ENCODE results near the gene WASF2. TPM values are rescaled to one million over a fixed set of nuclear protein-coding genes. Genes with fewer than 3 reads are reported as not detected.

Gene WASF2
- total and polyA plus RNA-seq, 12 donors: 17.4 to 159 (median 60.9) TPM

DNA sequence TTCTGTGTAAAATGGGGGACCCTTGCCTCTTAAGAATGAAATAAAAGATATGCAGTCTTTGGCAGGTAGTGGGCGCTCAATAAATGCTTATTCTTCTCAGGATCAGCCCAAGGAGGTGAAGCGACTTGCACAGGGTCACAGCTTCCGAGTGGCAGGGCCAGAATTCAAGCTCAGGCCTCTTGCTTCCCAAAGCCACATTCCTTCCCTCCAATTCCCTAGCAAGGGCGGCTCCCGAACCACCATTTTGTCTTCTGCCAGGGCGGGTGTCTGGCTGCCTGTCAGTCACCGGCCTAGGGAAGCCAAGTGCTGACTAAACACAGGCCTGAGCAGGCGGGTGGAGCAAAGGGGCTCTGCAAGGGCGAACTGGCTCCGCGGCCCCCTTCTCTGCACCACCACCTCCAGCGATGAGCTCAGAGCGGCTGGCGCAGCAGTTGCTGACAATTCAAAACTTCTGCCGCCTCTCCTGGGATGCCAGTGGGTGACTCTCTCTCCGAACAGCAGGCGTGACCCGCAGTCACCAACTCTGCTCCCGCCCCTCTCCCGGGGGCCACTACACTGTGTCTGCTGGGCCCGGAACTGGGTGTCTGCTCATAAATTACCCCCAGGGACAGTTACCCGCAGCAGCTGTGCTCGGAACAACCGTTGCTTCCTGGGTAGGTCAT is 86.8 kb downstream of the WASF2 start:
- H3K4me3 ChIP-seq: no peak overlapping the region
- 43 to 73% (median 53%) methylated on average over 5 to 24 of the region's 24 CpGs for WGBS, 4 donors
- H3K27me3 ChIP-seq: no peaks in the 10 kb centered on the region
- peaks cover 0 to 17% of the 10 kb centered on the region in 2 donors for H3K36me3 ChIP-seq (replicated peaks in 1 of 2)
- no peak for TF ChIP-seq POLR2A (IDR thresholded peaks at IDR 0.05)
- TF ChIP-seq, protein P1, sequence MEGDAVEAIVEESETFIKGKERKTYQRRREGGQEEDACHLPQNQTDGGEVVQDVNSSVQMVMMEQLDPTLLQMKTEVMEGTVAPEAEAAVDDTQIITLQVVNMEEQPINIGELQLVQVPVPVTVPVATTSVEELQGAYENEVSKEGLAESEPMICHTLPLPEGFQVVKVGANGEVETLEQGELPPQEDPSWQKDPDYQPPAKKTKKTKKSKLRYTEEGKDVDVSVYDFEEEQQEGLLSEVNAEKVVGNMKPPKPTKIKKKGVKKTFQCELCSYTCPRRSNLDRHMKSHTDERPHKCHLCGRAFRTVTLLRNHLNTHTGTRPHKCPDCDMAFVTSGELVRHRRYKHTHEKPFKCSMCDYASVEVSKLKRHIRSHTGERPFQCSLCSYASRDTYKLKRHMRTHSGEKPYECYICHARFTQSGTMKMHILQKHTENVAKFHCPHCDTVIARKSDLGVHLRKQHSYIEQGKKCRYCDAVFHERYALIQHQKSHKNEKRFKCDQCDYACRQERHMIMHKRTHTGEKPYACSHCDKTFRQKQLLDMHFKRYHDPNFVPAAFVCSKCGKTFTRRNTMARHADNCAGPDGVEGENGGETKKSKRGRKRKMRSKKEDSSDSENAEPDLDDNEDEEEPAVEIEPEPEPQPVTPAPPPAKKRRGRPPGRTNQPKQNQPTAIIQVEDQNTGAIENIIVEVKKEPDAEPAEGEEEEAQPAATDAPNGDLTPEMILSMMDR (IDR thresholded peaks at IDR 0.05): peak in 1 of 6 experiments; percentile 17
- intact Hi-C loops (cut with DNase I): loop anchor here in 1 of 2 donors (10.0 kb wide), 1 partner anchor 152 kb away; no protein-coding TSS in a partner anchor
- H3K9me3 ChIP-seq (replicated peaks in 1 of 3): no peaks in the 10 kb centered on the region
- H3K4me1 ChIP-seq (replicated peaks in 1 of 2): peaks cover 27 to 59% of the 10 kb centered on the region in 2 donors
- peak overlapping the region in 4 of 5 donors; percentile 52 to 88 (median 75) for H3K27ac ChIP-seq
- peak in 5 of 7 donors; percentile 48 to 80 (median 66) for DNase-seq

GRCh38 chr1:27402349-27402754 is 87.6 kb downstream of the WASF2 start:
- TF ChIP-seq POLR2A (IDR thresholded peaks at IDR 0.05): peak in 1 of 2 donors; percentile 16
- TF ChIP-seq, protein P1 (IDR thresholded peaks at IDR 0.05): peak; percentile 38 to 85 (median 70)
- no peak overlapping the region for H3K4me3 ChIP-seq
- 20 to 58% (median 33%) methylated on average over 2 to 8 of the region's 8 CpGs for WGBS, 4 donors
- H3K27me3 ChIP-seq: no peaks in the 10 kb centered on the region
- DNase-seq: peak; percentile 79 to 92 (median 91)
- peaks cover 0 to 8% of the 10 kb centered on the region in 2 donors for H3K36me3 ChIP-seq (replicated peaks in 1 of 2)
- H3K27ac ChIP-seq: peak overlapping the region in 4 of 5 donors; percentile 52 to 88 (median 75)
- H3K9me3 ChIP-seq (replicated peaks in 1 of 3): no peaks in the 10 kb centered on the region
- intact Hi-C loops (cut with DNase I): loop anchor here in 1 of 2 donors (10.0 kb wide), 1 partner anchor 152 kb away; no protein-coding TSS in a partner anchor
- peaks cover 27 to 59% of the 10 kb centered on the region in 2 donors for H3K4me1 ChIP-seq (replicated peaks in 1 of 2)

DNA sequence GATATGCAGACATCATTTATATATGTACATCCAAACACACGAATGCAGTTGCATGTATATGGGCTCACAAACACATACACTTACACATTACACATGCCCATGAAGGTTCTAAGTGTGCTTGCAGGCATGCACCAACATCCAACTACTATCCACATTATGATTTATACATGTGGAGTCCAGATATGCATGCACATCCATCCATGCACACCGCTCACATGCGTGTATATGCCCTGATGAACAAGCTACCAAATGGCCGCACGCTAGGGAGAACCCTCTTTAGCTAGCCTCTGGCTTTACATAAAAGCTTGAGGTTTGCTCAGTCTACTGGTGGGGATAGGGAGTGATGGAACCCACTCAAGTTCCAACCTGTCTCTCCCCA is 89.0 kb downstream of the WASF2 start:
- H3K27ac ChIP-seq: no peak overlapping the region
- no peaks in the 10 kb centered on the region for H3K27me3 ChIP-seq
- TF ChIP-seq, protein P1 (IDR thresholded peaks at IDR 0.05): no peak
- no peak for TF ChIP-seq POLR2A (IDR thresholded peaks at IDR 0.05)
- H3K36me3 ChIP-seq (replicated peaks in 1 of 2): no peaks in the 10 kb centered on the region
- peaks cover 17 to 48% of the 10 kb centered on the region in 2 donors for H3K4me1 ChIP-seq (replicated peaks in 1 of 2)
- DNase-seq: no peak
- no peak overlapping the region for H3K4me3 ChIP-seq
- no peaks in the 10 kb centered on the region for H3K9me3 ChIP-seq (replicated peaks in 1 of 3)
- intact Hi-C loops (cut with DNase I): loop anchor here in 1 of 2 donors (10.0 kb wide), 1 partner anchor 154 kb away; no protein-coding TSS in a partner anchor
- WGBS, 4 donors: 82 to 89% (median 86%) methylated on average over 5 of the region's 5 CpGs

DNA sequence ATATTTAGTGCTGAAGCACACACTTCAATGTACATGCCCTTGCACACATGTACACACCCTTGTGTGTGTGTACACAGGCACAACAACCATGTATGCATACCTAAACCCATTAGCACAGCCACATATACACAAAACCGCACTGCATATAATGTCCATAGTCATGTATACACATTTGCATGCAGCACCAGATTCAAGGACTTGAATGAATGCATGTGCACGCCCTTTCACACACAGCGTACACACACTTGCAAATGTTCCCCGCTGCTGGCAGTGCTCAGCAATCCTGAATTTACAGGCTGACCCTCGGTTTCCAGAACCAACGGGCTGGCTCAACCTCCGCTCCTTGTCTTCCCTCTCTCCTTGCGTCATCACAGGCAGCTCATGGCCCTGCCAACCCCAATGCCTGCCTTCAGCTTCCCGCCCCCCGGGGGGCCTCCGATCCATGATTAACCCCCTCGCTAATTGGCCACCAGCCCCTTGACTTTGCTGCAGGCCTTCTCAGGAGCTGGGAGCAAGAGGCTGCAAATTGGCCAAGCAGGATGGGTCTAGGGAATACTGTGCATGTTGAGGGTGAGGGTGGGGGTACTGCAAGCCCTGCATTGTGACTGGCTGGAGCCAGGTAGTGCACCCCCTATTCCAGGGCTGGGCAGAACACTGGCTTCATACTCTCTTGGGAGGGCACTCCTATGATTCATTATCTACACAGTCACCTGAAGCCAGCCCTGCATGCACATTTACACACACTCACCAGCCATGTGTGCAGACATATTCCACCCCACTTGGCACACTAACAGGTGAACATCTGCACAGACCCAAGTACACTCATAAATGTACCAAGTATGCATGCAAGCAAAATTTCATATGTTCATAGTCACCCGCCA is 89.6 kb downstream of the WASF2 start:
- H3K36me3 ChIP-seq (replicated peaks in 1 of 2): no peaks in the 10 kb centered on the region
- no peaks in the 10 kb centered on the region for H3K27me3 ChIP-seq
- H3K9me3 ChIP-seq (replicated peaks in 1 of 3): no peaks in the 10 kb centered on the region
- WGBS, 4 donors: 31 to 45% (median 35%) methylated on average over 11 to 13 of the region's 13 CpGs
- DNase-seq: peak in 1 of 7 donors; percentile 54
- peaks cover 15 to 41% of the 10 kb centered on the region in 2 donors for H3K4me1 ChIP-seq (replicated peaks in 1 of 2)
- no peak overlapping the region for H3K27ac ChIP-seq
- no peak for TF ChIP-seq POLR2A (IDR thresholded peaks at IDR 0.05)
- TF ChIP-seq, protein P1 (IDR thresholded peaks at IDR 0.05): no peak
- intact Hi-C loops (cut with DNase I): loop anchor here in 1 of 2 donors (10.0 kb wide), 1 partner anchor 154 kb away; no protein-coding TSS in a partner anchor
- H3K4me3 ChIP-seq: no peak overlapping the region
